K562 (cell line): ENCODE measurements around the gene MARCKSL1. TPM values are rescaled to one million over a fixed set of nuclear protein-coding genes. Genes with fewer than 3 reads are reported as not detected.

Source experiments
- BCLAF1 ChIP-seq, 2 experiments: fragments of 450-650 bp in 1 of 2; IDR thresholded peaks; 2 replicates each; pipeline ENCODE4 v1.6.1; 2011 to 2017; ENCODE audit warnings: low read depth in 2 of 2, antibody characterized with exemption in 1 of 2, borderline replicate concordance in 1 of 2, low read length in 1 of 2, mild to moderate bottlenecking in 1 of 2, mixed read lengths in 1 of 2; ENCODE audit not compliant: control insufficient read depth in 1 of 2
- BRF2 ChIP-seq: IDR thresholded peaks from 3 replicates; pipeline ENCODE4 v1.6.1; 2011; ENCODE audit warnings: borderline replicate concordance, mild to moderate bottlenecking; ENCODE audit not compliant: insufficient read length, insufficient read depth
- C11orf30 ChIP-seq: fragments of 450-650 bp; IDR thresholded peaks from 2 replicates; pipeline ENCODE4 v1.6.1; 2016; ENCODE audit warnings: low read depth, mild to moderate bottlenecking
- CBX2 ChIP-seq: fragments of 200-600 bp; sonication (generic); IDR thresholded peaks from one replicate; pipeline ENCODE4 v1.6.1; 2012; ENCODE audit warnings: mild to moderate bottlenecking, low read length, inconsistent platforms; ENCODE audit not compliant: insufficient read depth, poor library complexity, severe bottlenecking
- COPS2 ChIP-seq: fragments of 450-650 bp; conservative IDR thresholded peaks from 2 replicates; pipeline ENCODE4 v1.6.1; 2016; ENCODE audit warnings: mild to moderate bottlenecking, moderate library complexity
- E2F5 ChIP-seq: sonication (generic); formaldehyde crosslinking; IDR thresholded peaks from 2 replicates; pipeline ENCODE4 v1.8.0; 2022; ENCODE audit warnings: mild to moderate bottlenecking, missing genetic modification reagents
- FOS ChIP-seq: IDR thresholded peaks from 3 replicates; pipeline ENCODE4 v1.6.1; 2011; ENCODE audit not compliant: insufficient read length; ENCODE audit errors: extremely low read depth
- GTF2B ChIP-seq: IDR thresholded peaks from 2 replicates; pipeline ENCODE4 v1.6.1; 2011; ENCODE audit not compliant: insufficient read length; ENCODE audit errors: extremely low read depth
- HDAC3 ChIP-seq: fragments of 450-650 bp; IDR thresholded peaks from 2 replicates; pipeline ENCODE4 v1.6.1; 2018; ENCODE audit warnings: borderline replicate concordance, mild to moderate bottlenecking, moderate library complexity; ENCODE audit not compliant: partially characterized antibody
- KAT2B ChIP-seq: IDR thresholded peaks from one replicate; pipeline ENCODE4 v1.6.1; 2012; ENCODE audit warnings: low read depth, mild to moderate bottlenecking, control low read depth, inconsistent platforms, low read length, moderate library complexity
- MCM7 ChIP-seq, 2 experiments: fragments of 450-650 bp; IDR thresholded peaks; 2 replicates each; pipeline ENCODE4 v1.6.1; 2016 to 2018
- PPARD ChIP-seq: fragments of 250-450 bp; sonication (Bioruptor Pico); IDR thresholded peaks from 2 replicates; pipeline ENCODE4 v1.8.0; 2022; ENCODE audit warnings: inconsistent platforms, mild to moderate bottlenecking, moderate library complexity
- SMARCE1 ChIP-seq: fragments of 450-650 bp; IDR thresholded peaks from 2 replicates; pipeline ENCODE4 v1.7.1; 2016; ENCODE audit warnings: mild to moderate bottlenecking
- TAF9B ChIP-seq: fragments of 450-650 bp; IDR thresholded peaks from 2 replicates; pipeline ENCODE4 v1.6.1; 2018; ENCODE audit warnings: mild to moderate bottlenecking; ENCODE audit not compliant: partially characterized antibody
- ZNF146 ChIP-seq: IDR thresholded peaks from one replicate; pipeline ENCODE4 v1.6.1; 2018; ENCODE audit warnings: missing compliant biosample characterization; ENCODE audit not compliant: unreplicated experiment
- ZNF277 ChIP-seq: fragments of 250-450 bp; sonication (Bioruptor Pico); IDR thresholded peaks from 2 replicates; pipeline ENCODE4 v1.8.0; 2022; ENCODE audit warnings: inconsistent platforms, mild to moderate bottlenecking, moderate library complexity, borderline replicate concordance
- ZNF395 ChIP-seq: fragments of 200-800 bp; sonication (Bioruptor generic); IDR thresholded peaks from 2 replicates; pipeline ENCODE4 v1.6.1; 2017; ENCODE audit warnings: missing genetic modification characterization, missing compliant biosample characterization
- polyA plus RNA-seq, 8 experiments: library from polyadenylated mRNA; depleted of rRNA in 4 of 8; stranded (reverse) in 5 of 8; unstranded in 3 of 8; fragments of >200 nt; fragmentation: Nextera tagmentation in 2 of 8; fragmentation: Illumina TruSeq in 1 of 8; extraction: Ambion mirVana in 2 of 8; extraction: Trizol in 1 of 8; gene quantifications; 2 replicates each; pipeline versions ENCODE4 v1.2.1 to v1.2.3, GENCODE V29; 2011 to 2014; ENCODE audit warnings: inconsistent platforms in 1 of 8, missing spikeins in 1 of 8
- total RNA-seq, 7 experiments: library from RNA; depleted of rRNA in 6 of 7; stranded (reverse); fragments of >200 nt in 6 of 7; fragmentation: Illumina TruSeq in 2 of 7; extraction: Trizol in 2 of 7; gene quantifications; 2 replicates each; pipeline versions ENCODE4 v1.2.1 to v1.2.3, GENCODE V29; 2011 to 2021; ENCODE audit warnings: low replicate concordance in 1 of 7

Gene MARCKSL1
- total and polyA plus RNA-seq, 9 of the 15 experiments (the other 6 are each of a cell fraction or from before 2014, with no cell fraction given), result 14.7 to 325 (median 155) TPM

- TF ChIP-seq ZNF277 (CRISPR knock-in tag) (no peak), MCM7 (IDR thresholded peaks at IDR 0.05) (no peak), ZNF146 (no peak), PPARD (CRISPR knock-in tag) (no peak), E2F5 (CRISPR knock-in tag) (no peak), HDAC3 (no peak), BRF2 (no peak), COPS2 (no peak), ZNF395 (0 out of 2 replicates have a peak, but pooled peaks have one; percentile 57), CBX2 (no peak), SMARCE1 (peak; percentile 64; the same call in 1 of the 2 replicates), GTF2B (no peak), BCLAF1 (IDR thresholded peaks at IDR 0.05; ENCODE audit: borderline replicate concordance in 1 of 2, control insufficient read depth in 1 of 2, low read depth in 2 of 2, low read length in 1 of 2) (peak; percentile 52 to 89; a peak in 3 of 4 replicates), TAF9B (peak; percentile 80), C11orf30 (no peak; the same call in 1 of the 2 replicates), KAT2B (no peak), FOS (peak; percentile 92)
Measured at GRCh38 chr1:32291708-32292538, 44.1 kb downstream of the MARCKSL1 start, which contains the start of gene HDAC1 (continued).
